GM18870 (cell line): ENCODE measurements around the gene PPP1R16B.
"Not testable (repeated sequence)": the region's sequence is repeated elsewhere in the genome, so short reads cannot be mapped to it uniquely, and the experiment has no call there.

Experiments
- ATAC-seq: cut with Tn5 transposase; IDR thresholded peaks from one replicate; pipeline ENCODE4 v1.9.1; 2021; ENCODE audit warnings: moderate library complexity; ENCODE audit not compliant: unreplicated experiment

The PPP1R16B gene

GRCh38 chr20:38930242-38930569 is 124.7 kb downstream of the PPP1R16B start:
- no peak for ATAC-seq

- no peak for ATAC-seq
These were observed 126.5 kb downstream of the PPP1R16B start for GRCh38 chr20:38931984-38932383.

GRCh38 chr20:38932457-38933120 is 127.1 kb downstream of the PPP1R16B start:
- ATAC-seq, result no peak

- no peak for ATAC-seq
These were observed 129.0 kb downstream of the PPP1R16B start for GRCh38 chr20:38934530-38934929.

- ATAC-seq, result no peak
These were observed 129.8 kb downstream of the PPP1R16B start for GRCh38 chr20:38935285-38935684.

GRCh38 chr20:38935967-38936407 is 130.5 kb downstream of the PPP1R16B start:
- ATAC-seq, result no peak

- no peak for ATAC-seq
These were observed 131.5 kb downstream of the PPP1R16B start for GRCh38 chr20:38937000-38937399.

GRCh38 chr20:38937978-38938473 is 132.5 kb downstream of the PPP1R16B start:
- ATAC-seq, result no peak

- no peak for ATAC-seq
These were observed 134.2 kb downstream of the PPP1R16B start for GRCh38 chr20:38939686-38940085.

- ATAC-seq, result no peak
These were observed 135.1 kb downstream of the PPP1R16B start for GRCh38 chr20:38940644-38941043.

- no peak for ATAC-seq
These were observed 136.4 kb downstream of the PPP1R16B start for GRCh38 chr20:38941726-38942389.

- ATAC-seq, result no peak
These were observed 139.5 kb downstream of the PPP1R16B start for GRCh38 chr20:38945012-38945411.

- ATAC-seq, result no peak
These were observed 141.3 kb downstream of the PPP1R16B start for GRCh38 chr20:38946836-38947235.

- ATAC-seq, result no peak
These were observed 142.4 kb downstream of the PPP1R16B start for GRCh38 chr20:38947931-38948362.

GRCh38 chr20:38950254-38950653 is 144.8 kb downstream of the PPP1R16B start:
- no peak for ATAC-seq

GRCh38 chr20:38951611-38952010 is 146.1 kb downstream of the PPP1R16B start:
- no peak for ATAC-seq

GRCh38 chr20:38952153-38952552 is 146.7 kb downstream of the PPP1R16B start:
- no peak for ATAC-seq

GRCh38 chr20:38953630-38954340 is 148.3 kb downstream of the PPP1R16B start:
- no peak for ATAC-seq

- ATAC-seq, result no peak
These were observed 151.9 kb downstream of the PPP1R16B start for GRCh38 chr20:38957235-38957876.

GRCh38 chr20:38957915-38958485 is 152.5 kb downstream of the PPP1R16B start:
- no peak for ATAC-seq

- ATAC-seq, result not testable (repeated sequence)
These were observed 154.7 kb downstream of the PPP1R16B start for GRCh38 chr20:38960187-38960687.
